SHP77 treated with DMSO at 0.1 percent for 48 hours (cell line): Measurements from ENCODE around the gene VWDE.
"Not testable (repeated sequence)": the region's sequence is repeated elsewhere in the genome, so short reads cannot be mapped to it uniquely, and the experiment has no call there.

Experiments
- DNase-seq: peaks from one replicate; lab custom pipeline; 2025; lab: John Stamatoyannopoulos, UW

The VWDE gene

DNA sequence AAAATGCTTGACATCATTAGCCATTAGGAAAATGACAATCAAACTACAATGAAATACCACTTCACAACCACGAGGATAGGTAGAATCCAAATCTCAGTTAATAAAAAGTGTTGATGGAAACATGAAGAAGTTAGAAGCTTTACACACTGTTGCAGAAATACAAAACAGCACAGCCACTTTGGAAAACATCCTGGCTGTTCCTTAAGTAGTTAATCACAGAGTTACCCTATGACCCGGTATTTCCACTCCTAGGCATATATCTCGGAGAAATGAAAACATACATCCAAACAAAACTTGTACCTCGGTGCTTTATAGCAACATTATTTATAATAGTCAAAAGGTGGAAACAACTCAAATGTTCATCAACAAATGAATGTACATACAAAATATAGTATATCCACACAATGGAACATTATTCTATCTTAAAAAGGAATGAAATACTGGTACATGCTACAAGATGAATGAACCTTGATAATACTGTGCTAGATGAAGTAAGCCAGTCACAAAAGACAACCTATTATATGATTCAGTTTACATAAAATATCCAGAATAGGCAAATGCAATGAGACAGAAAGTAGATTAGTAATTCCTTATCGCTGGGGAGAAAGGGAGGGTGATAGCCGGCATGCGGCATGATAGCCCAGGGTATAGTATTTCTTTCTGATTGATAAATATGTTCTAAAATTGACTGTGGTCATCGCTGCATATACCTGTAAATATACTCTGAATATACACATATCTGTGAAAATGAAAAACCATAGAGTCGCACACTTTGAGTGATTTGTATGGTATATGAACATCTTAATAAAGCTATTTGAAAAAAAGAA is 1.9 kb downstream of the VWDE start:
- peak; percentile 67 for DNase-seq

DNA sequence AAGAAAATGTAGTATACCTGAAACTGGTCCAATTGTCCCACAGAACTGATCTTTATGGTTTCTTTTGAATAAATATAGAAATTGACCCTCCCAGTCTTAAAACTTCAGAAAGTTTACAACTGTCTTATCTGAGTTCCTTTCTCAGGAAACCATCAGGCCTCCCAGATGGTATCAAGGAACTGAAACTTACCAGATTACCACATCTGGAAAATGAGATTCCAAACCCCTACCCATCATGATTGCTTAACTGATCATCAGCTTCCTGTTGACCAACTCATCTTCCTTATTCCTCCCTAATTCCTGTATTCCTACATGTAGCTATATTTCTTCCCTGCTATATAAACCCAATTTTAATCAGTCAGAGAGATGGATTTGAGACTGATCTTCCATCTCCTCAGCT is 5.5 kb downstream of the VWDE start:
- DNase-seq, result no peak

DNA sequence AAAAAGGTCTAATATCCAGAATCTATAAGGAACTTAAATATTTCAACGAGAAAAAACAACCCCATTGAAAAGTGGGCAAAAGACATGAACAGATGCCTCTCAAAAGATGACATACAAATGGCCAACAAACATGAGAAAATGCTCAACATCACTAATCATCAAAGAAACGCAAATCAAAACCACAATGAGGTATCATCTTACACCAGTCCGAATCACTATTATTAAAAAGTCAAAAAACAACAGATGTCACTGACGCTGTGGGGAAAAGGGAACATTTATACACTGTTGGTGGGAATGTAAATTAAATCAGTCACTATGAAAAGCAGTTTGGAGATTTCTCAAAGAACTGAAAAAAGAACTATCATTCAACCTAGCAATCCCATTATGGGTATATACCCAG is 6.0 kb downstream of the VWDE start:
- DNase-seq, result no peak

DNA sequence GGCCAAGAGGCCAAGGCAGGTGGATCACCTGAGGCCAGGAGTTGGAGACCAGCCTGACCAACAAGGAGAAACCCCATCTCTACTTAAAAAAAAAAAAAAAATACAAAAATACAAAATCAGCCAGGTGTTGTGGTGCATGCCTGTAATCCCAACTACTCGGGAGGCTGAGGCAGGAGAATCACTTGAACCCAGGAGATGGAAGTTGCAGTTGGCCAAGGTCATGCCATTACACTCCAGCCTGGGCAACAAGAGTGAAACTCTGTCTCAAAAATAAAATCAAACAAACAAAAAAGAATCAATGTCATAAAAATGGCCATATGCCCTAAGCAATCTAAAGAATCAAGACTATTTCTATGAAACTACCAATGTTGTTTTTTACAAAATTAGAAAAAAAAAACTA is 7.0 kb downstream of the VWDE start:
- not testable (repeated sequence) for DNase-seq

DNA sequence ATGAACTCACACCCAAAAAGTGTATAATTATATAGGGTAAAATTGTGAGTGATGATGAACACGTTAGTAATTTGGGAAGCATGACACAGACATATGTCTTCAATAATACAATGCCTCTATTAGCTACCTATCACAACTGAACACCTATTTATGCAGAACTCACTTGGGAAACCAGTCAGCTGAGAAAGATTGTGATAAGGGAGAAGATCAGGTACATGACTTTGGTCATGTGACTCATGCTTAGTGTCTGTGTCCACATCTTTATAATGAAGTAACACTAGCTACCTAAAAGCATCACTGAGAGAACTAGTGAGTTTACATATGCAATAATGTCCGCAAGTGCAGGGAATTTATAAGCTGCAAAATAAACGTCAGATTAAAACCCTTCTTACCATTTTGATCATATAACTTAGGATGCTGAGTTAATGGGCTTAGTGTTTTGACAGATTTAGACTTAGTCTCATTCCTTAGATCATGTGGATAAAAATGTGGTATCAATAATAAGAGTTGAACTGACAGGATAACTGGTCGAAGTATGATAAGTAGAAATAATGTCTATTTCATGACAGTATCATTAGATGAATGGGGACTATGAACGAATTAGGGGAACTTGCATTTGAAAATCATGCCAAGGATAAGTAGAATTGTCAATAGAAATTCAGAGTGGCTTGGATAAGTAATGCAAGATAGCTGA is 11.6 kb downstream of the VWDE start:
- DNase-seq, result no peak

GRCh38 chr7:12389089-12389700 is 14.5 kb downstream of the VWDE start:
- DNase-seq, result peak; percentile 78

DNA sequence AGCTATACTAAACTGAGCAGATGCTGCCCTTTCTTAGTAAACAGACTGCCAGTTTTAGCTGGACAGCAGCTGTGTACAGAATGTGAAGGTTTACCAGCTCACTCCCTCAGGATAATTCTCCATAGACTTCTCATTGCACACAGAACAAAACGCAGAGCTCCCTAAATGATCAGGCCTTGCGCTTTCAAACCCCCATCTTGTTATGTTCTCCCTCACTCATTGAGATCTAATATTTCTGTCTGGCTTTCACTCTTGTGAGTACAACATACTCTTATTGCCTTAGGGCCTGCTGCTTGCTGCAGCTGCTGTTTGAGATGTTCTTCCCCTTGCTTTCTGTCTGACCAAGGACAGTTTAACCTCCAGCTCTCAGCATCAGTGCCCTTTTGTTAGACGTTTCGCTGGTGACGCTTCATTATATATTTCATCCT is 17.3 kb downstream of the VWDE start:
- DNase-seq, result peak; percentile 99

- DNase-seq, result peak; percentile 97
Observed at GRCh38 chr7:12385364-12385786, 18.3 kb downstream of the VWDE start.

GRCh38 chr7:12383377-12383776 is 20.3 kb downstream of the VWDE start:
- no peak for DNase-seq

DNA sequence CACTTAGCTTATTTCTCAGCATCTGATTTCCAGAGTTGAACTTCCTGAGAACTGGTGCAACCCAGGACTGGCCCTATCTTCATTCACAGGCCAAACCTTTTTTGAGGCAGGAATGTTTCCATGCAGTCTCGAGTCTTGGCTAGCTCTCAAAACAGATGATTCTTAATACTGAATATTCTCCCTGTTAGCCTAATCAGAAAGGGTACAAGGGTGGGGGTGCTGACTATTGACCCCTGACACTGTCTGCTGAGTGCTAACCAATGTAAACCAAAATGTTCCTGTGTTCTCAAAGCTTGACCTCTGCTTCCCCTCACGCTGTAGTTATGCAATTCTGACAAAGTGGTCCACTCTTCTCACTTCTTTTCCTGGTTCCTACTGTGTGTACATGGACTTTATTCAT is 25.3 kb downstream of the VWDE start:
- no peak for DNase-seq

GRCh38 chr7:12377406-12377805 is 26.3 kb downstream of the VWDE start:
- no peak for DNase-seq

DNA sequence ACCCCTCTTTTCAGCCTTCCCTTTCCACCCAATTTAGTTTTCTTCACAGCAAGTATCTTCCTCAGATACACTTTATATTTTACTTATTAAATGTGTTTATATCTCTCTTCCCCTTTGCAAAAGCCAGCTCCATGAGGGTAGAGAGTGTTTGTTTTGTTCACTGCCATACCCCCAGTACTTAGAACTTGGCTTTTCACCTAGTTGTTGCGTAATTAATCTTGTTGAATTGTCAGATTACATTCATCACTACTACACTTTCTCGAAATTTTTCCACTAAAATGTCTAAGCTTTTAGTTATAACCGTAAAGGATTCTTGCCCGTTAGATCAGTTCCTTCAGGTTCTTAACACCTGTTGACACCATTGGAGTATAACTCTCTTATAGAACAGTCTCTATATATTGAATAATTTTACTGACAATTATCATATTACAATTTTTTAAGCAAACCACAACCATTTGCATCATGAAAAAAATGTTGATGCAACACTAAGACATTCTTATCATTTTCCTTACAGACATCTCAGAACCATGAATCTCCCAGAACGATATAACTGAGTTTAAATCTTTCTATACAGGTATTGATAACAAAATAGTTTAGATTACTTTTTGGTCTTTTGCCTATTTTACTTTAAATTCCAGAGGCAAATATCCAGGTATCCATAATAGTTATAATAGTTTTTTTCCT is 29.9 kb downstream of the VWDE start:
- no peak for DNase-seq

DNA sequence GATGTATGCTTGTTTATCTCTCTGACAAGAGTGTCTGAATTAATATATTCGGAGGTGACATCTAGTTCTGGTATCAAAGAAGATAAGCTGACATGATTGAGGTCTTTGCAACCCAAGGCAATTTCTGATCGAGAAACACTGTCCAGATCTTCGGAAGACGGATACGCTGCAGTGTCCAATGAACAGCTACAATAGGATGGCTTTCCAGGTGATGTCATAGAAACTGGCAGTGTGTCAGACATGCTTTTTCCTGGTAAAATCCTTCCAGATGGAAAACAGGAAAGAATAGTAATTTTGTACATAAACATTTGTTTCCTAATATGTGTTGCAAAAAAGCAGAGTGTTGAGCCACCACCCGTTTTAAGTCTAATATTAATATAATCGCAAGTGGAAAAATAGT is 33.4 kb downstream of the VWDE start:
- DNase-seq, result no peak

- no peak for DNase-seq
Observed at GRCh38 chr7:12369756-12370155, 33.9 kb downstream of the VWDE start.

- DNase-seq, result no peak
Observed at GRCh38 chr7:12369072-12369471, 34.6 kb downstream of the VWDE start.

GRCh38 chr7:12360948-12361347 is 42.7 kb downstream of the VWDE start:
- DNase-seq, result no peak

- no peak for DNase-seq
Observed at GRCh38 chr7:12358694-12359093, 45.0 kb downstream of the VWDE start.

DNA sequence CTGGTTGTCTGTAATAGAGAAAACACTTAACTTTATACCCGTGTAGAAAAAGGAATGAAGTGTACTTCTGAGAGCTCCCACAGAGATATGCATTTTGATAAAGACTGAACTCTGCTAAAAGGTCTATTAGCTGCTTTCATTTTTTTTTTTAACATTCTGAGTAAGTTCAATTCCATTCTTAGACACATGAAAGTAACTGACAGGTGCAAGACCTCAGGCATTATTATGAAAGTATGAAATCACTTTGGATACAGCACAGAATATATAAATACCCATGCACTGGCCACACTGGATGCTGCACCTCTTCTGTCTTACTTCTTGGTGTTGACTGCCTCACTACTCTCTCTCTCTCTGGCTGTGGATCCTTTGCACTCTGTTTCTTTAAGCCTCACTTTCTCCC is 46.2 kb downstream of the VWDE start:
- no peak for DNase-seq

DNA sequence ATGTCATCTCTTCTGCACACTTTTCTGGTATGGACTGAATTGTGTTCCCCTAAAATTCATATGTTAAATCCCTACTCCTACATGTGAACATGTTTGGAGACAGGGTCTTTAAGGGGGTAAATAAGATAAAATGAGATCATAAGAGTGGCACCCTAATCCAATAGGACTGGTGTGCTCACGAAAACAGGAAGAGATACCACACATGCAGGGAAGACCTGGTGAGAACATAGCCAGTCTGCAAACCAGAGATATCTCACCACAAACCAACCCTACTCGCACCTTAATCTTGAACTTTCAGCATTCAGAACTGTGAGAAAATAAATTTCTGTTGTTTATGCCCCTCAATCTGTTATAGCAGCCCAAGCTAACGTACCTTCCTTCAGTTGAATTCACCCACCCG is 51.8 kb downstream of the VWDE start:
- DNase-seq, result no peak

DNA sequence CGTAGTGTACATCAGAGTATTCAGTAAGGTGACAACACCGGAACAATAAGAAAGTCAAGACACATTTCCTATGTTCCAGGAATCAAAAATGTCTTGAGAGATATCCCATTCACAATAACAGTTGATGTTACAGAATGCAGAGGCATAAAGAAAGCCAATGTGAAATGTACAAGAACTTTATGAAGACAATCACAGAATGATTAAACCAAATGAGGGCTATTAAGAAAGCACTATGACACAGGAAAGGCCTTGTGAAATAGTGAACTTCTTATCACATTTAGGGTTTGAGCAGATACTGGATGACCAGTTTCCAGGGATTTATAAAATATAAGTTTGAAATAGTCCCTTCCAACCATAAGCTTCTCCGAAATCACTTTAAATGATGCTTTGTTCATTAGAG is 52.7 kb downstream of the VWDE start:
- DNase-seq, result no peak

DNA sequence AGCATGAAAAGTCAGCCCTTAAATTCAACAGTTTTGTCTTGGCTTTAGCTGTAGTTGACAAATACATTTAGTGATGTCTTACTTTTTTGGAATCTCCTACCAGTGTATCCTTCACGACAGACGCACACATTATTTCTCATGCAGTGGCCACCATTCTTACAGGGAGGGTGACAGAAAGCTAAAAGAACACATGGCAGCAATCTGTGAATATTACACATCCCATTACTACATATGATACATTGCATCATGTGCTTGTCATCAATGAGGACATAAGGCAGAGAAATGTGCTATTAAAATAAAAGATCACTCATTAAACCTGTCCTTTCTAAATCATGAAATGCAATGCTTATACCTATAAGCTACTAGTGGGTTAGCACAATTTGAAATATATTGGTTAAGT is 66.6 kb downstream of the VWDE start:
- no peak for DNase-seq
